ENCODE results near the gene MAP4K4.

MAP4K4 gene

DNA sequence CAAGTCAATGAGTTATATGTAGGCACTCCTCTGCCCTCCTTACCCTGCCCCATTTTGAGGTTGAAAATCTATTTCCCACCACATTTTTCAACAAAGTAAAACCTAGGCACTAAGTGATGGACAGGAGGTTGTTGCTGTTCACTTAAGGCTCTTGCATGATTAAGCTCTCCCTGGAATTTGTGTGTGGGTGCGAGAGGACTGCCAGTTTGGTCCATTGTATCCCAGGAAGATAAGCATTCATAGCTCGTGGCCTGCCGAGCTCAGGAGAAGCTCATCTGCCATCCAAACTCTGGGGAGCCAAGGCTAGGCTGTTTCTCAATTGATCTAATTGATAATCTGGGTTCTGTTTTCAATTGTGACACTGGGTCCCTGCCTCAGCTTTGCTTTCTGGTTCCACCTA is 4.7 kb upstream of the MAP4K4 start:
- no peak for DNase-seq (ENCODE audit: low read depth)

DNA sequence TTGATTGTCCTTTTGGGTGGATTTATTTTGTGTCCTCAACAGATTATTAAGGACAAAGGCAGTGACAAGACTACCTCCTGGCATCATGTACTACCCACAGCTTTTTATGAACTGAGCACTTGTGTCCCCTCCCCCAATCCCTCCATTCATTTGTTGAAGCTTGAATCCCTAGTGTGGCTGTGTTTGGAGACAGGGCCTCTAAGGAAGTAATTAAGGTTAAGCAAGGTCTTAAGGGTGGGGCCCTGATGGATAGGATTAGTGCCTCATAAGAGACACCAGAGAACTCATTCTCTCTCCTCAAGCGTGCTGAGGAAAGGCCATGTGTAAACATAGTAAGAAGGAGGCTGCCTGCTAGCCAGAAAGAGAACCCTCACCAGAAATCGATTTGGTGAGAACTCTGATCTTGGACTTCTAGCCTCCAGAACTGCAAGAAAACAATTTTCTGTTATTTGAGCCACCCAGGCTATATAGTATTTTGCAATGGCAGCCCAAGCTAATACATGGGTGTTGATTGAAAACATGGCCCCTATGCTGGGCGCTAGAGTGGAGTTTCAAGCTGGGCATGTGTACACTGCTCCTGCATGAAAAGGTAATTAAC is 3.4 kb upstream of the MAP4K4 start:
- DNase-seq (ENCODE audit: low read depth) = no peak

DNA sequence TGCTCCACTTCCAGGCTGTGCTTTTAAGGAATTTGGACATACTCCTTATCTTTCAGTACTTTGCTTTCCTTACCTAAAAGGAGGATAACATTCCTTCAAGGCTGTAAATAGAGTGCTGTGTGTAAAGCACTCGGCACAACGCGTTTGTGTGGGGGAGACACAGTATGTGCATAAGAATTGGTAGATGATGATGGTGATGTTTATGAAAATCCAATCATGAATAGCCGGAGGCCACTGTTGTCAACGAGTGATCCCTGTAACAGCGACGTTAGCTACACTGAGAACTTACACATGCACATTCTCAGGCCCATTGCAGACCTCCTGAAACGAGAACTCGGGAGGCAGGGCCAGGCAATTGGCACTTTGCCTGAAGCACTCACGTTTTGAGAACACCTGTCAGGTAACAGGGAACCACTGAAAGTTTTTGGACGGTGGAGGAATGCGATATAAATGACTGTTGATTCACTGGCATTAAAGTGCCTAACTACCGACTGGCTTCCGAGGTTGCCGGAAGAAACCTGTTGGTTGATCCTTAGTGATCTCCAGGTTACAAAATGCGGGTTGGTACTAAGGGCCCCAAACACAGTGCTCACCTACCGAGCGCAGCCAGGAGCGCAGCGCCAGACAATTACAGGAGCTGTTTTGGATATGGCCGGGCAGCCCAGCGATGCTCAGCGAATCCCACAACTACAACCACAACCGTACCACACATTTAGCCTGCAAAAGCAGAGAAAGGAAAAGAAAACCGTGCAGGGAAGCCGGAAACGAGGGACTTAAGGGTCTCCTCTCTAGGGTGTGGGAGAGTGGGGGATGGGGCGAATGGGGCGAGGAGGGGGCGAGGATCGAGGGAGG is 1.0 kb upstream of the MAP4K4 start:
- DNase-seq (ENCODE audit: low read depth) = peak; percentile 30

DNA sequence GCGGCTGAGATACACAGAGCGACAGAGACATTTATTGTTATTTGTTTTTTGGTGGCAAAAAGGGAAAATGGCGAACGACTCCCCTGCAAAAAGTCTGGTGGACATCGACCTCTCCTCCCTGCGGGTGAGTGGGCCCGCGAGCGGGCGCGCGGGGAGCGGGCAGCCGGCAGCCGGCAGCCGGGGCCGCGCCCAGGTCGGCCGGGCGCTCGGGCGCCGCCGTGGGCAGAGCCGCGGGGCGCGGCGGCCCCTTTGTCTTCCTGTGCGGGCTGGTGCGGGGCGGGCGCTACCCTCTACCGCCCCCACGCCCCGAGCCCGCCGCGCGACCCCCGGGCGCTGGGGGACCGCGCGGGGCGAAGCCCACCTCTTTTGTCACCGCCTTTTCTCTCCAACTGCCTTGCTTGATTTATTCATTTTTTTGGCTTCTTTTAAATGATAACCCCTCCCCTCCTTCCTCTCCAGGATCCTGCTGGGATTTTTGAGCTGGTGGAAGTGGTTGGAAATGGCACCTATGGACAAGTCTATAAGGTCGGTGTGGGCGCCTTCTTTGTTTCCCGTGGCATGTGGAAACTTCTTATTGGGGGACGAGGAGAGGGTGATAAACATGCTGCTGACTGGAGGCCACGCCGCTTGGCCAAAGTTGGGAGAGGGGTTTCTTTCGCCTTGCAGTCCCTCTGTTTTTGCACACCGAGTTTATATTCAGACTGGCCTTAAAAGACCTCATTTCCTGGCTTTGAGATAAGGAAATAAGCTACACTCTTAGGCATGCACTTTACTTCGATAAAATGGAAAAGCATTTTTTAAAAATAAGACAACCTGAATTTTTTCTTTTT is 722 bp downstream of the MAP4K4 start:
- DNase-seq (ENCODE audit: low read depth) = peak; percentile 57

DNA sequence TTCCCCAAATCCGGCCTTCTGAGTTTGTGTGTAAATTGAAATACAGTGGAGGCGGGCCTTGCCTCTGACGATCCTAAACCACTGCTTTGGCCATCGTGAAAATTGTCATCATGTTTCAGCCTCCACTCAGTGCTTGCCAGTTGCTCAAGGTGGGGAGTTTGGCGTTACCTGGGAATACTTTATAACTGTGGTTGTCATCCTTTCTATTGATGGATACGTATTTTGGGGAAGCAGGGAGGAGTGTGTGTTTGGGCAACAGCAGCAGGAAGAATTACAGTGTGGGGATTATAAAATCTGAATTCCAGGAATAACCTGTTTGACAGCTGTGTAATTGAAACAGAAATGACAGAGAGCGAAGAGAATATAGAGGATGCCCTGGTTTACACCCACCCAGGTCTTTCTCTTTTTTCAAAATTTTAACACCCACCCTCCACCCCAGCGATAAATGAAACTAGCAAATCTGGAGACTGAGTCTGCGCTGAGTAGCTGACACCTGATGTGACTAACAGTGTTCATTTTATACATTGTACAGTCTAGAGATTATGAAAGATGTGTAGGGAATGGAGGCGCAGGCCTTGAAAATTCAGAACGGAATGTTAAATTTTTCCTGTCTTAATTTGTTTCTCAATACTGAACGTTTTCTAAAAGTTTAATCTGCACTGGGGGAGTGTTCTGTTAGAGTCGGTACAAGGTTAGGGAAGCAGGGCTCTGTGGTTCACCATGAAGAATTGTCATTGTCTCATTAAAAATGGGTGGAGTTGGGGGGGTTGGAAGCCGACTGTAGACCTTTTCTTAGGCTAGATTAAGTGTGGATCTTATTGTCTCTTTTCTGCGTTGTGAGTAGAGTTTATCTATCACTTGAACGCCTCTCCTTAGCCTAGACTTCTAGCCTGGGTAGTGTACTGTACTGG is 1.6 kb downstream of the MAP4K4 start:
- DNase-seq (ENCODE audit: low read depth) = peak; percentile 40

DNA sequence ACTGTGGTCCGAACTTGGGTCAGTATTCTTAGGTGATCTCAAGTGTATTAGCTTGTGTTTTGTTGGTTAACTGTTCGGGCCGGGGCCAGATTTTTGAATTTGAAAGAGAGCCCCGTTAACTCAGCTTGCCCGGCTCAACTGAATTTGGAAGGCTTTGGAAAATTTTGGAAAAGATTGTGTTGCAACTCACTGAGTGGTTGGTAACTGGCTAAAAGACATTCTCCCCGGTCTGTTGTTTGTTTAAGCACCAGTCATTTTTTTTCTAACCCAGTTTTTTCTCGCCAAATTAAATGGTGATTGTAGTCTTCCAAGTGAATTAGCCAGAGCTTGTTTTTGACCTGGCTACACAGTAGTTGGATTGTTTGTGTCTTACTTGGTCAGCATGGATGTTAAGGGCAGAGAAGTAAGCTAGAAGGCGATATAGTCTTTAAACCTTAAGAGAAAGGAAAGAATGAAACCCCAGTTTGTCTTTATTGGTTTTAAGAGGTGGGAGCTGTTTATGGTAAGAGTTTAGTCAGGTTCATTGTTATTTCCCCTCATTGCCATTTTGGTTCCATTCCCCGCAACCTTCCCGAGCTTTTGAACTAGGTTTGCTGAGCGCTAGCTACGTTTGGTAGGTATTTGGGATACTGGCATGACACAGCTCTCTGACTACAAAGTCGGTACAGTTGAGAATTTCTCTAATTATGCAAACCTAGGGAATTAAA is 2.4 kb downstream of the MAP4K4 start:
- peak; percentile 60 for DNase-seq (ENCODE audit: low read depth)

DNA sequence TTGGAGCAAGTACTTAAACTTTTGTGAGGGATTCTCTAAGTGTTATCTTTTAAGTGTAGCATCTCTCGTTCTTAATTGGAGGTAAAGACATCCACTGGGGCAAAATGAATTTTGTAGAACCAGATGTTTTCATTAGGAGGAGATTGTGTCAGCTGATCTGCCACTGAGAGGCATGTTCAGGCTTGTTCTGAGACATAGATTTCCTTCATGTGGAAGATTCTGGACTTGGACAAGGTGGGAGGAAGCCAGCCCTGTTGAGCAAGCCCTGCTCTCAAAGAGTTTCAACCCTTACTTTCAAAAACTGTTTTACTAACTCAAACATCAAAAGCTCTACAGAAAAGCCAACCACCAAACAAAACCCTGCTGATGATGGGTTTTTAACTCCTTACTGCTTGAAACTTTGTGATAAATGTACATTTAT is 6.5 kb downstream of the MAP4K4 start:
- peak; percentile 26 for DNase-seq (ENCODE audit: low read depth)

DNA sequence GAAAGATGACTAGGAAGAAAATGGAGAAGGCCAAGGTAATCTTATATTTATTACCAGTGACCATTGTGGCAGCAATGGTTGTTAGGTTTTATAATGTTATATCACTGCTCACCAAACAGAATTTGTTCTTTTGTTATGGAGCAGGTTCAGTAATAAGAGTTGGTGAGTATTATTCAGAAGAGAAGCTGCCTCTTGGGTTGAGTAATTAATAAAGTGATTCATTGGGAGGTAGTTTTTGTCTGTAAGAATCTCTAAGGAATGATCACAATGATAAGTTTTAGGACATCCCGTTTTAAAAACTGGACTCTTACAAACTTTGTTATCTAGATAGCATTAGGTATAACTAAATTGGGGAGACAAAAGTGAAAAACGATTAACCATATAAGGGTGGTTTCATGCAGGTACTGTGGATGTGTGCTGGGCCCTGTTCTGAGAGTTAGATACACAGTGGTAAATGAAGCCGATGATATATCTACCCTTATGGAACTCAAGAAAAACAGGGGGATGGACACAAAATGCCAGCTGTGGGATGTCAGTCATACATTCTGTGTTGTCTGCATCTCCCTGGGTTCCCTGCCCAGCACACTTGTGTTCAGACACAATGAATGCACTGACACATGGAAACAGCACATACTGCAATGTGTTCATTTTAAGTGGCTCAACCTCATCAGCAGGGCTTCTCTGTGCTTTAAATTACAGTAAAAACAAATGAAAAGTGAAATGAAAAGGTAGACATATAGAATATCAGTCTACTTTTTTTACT is 7.5 kb downstream of the MAP4K4 start:
- peak; percentile 37 for DNase-seq (ENCODE audit: low read depth)

DNA sequence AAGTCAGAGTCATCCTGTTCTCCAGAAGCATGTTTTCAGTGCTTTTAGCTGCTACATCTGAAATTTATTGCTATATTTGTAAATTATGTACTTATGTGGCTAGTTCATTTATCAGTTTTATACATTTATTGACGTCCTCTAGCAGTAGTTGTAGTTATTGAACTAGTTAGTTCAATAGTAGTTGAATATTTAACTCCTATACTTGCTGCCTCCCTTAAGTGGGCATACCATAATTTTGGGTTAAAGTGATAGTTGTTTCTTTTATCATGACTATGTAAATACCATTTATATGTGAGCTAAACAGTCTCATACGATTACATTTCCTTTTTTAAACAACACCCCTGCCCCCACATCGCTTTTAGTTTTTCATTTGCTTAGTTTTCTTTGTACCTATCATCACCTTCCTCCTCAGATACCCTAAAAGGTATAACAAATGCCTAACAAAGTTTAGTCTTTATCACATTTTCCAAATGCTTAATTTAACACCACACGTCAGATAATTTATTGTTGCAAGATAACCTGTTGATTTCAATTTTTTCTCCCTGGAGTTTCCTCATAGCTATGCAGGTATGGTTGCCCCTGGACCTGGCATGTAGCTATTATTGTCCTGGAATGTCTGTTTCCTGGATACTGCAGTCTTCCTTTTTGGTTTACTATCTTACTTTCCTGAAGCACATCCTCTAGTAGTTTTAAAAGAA is 8.8 kb downstream of the MAP4K4 start:
- DNase-seq (ENCODE audit: low read depth) = no peak

DNA sequence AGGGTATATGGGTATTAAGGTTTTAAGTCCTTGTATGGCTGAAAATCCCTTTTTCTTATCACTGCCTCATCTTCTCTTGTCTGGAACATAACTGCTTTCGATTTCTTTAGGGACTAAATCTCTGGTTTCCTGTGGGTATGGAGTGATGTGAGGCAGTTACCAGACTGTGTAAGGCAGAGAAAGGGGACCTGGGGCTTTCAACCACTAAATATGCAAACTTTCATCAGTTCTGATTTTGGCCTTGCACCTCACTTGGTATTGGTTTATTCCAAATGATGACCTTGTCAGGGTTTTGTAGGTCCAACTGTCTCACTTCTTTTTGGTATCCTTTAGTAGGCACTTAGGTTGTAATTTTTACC is 9.3 kb downstream of the MAP4K4 start:
- no peak for DNase-seq (ENCODE audit: low read depth)

DNA sequence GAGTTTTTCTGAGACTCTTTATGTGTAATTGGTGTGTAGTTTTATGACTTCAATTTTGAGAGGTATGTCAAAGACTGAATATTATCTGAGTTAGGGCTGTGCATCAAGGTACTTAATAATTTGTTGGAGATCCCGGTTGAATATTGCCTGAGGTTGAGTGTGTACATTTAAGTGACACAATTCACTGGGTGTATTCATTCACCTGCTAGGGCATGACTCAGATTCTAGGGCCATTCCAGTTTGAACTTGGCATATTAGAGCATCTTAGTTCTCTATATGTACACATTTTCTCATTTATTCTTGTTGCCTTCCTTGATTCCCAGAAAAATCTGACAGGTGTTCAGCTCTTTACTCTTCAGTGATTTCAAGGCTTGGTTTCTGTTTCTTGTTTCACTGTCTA is 12.5 kb downstream of the MAP4K4 start:
- peak; percentile 28 for DNase-seq (ENCODE audit: low read depth)

DNA sequence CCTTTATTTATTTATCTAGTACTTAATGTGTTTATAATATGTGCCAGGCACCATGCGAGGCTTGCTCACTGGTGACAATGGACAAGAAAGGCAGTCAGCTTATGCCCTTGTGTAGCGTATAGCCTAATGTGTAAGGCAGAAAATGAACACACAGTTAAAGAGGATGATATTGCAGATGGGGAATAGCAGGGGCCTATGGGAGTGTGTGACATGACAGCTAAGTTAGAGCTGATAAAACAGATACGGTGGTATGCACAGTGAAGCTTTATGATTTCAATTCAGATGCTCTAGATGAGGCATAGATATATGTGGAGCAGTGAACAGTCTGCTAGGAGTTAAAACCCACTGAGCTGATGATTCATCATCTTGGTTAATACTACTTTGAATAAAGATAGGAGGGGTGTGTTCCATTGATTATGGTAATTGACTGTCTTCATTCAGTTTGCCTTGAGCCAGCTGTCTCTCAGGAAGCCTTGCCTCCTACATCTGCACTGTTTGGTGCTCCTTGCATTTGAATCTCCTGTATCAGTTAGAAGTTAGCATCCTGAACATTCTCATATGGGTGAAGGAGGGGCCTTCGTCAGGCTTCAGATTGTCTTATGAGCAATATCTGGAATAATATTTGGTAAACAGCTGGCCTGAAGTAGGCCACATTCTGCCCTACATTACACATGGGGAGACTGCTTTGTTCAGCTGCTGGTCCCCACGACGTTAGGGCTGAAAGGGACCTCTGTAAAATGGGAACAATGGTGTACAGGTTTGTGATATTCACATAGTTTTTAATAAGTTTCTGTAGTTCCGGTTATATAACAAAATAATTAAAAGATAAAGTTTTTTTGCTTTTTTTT is 13.2 kb downstream of the MAP4K4 start:
- peak; percentile 77 for DNase-seq (ENCODE audit: low read depth)

DNA sequence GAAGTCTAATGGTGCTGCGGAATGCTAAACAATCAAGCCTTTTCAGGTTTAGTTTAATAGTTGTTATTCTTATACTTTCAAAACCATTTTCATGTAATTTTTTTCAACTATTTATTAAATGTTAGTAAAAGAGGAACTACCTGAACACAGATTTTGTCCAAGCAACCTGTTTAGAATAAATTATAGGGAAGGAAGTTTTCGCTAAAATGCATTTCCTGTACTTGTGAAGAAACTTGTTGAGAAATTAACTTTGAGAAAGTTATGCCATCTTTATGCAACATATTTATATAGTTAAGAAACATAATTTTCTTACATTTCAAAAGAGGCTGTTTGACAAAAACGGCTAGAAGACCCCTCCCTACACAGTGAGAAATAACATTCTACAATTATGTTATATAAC is 16.6 kb downstream of the MAP4K4 start:
- no peak for DNase-seq (ENCODE audit: low read depth)

DNA sequence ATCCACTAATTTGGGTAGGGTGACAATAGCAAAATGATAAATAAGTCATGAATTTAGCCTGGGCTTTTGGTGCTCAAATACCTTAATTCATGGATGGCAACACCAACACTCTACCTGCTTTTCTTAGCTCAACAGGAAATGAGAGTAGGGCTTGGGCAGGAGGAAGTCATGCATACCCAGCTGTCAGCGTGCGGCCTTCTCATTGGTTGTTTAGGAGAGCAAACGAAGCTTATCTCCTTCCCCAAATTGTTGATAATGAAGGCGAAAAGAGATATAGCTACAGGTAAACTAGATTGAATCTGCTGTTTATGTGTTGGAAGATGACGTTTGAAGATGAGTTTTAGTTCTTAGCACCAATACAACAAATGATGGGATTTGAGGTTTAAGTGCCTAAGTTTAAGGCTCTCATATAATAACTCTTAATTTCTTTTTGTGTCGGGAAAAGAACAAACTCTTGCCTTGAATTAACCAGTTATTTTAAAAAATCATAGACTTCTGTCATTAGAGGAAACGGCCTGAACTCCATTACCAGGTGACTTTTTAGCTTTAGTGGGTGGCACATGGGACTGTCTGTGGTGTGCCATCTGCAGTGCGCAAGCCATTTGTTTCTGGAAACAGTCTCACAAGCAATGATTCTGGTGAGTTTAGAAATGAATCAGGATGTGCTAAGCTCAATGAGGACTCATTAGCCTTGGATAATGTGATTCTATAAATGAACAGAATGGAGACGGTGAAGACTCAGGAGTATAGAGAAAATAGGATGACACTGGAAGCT is 19.8 kb downstream of the MAP4K4 start:
- no peak for DNase-seq (ENCODE audit: low read depth)

DNA sequence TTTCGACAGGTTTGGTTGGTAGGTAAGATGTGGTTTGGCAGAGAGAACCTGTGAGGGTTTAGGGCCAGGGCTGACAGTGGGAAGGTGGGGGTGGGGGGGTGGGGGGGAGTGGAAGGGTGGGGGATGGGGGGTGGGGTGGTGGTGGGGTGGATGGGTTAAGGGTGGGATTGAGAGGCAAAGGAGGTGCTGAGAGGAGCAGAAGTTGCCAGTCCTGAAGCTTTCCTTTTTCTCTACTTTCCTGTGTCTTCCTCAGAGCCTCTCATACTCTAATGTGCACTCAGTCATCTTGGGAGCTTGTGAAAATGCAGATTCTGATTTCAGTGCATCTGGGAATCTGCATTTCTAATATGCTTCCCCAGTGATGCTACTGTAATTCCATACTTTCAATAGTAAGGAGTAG is 21.0 kb downstream of the MAP4K4 start:
- no peak for DNase-seq (ENCODE audit: low read depth)

DNA sequence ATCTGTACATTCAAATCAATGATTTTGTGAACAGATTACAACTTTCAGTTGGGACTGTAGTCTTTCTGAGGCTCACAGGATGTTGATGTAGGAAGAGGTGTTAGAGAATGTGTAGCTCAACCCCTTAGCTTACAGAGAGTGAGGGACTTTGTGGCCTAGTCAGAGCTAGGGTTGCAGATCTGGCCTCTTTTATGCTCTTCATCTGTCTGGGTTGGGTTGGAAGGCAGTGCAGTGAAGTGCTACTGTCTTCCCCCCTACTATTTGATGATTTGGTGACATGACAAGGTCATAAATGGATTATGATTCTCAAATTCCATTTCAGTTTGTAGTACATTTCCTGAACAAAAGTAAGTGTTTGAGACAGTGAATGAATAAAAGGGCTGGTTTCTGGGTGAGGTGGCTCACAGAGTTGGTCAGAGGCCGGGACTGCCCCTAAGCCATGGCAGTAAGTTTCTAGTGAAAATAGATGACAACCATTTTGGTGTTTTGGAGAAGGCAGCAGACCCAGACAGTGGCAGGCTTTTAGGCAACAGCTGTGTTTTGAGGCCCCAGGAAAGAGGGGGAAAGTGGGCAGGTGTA is 21.6 kb downstream of the MAP4K4 start:
- peak; percentile 45 for DNase-seq (ENCODE audit: low read depth)

DNA sequence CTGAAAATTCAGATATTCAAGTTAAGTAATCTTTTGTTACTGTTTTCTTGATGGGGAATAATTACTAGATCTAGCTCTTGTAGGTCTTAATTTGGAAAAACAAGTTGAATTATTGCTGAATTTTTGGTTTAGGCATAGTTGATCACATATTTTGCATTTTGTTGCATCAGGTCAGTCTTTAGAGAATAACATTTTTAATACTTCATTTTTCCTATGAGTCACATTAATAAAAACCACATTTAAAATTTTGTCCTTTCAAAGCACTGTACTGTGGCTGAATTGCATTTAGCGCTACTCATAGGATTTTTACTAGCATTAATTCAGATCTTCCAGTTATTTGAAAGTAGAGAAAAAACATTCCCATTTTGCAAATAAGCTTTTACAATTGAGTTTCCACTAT is 23.2 kb downstream of the MAP4K4 start:
- no peak for DNase-seq (ENCODE audit: low read depth)

DNA sequence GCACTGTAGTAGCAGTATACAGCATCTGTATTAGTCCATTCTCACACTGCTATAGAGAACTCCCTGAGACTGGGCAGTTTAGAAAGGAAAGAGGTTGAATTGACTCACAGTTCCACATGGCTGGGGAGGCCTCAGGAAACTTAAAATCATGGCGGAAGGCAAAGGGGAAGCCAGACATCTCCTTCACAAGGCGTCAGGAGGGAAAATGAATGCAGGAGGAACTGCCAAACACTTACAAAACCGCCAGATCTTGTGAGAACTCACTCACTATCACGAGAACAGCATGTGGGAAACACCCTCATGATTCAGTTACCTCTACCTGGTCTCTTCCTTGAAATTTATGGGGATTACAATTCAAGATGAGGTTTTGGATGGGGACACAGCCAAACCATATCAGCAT is 25.4 kb downstream of the MAP4K4 start:
- DNase-seq (ENCODE audit: low read depth) = no peak
